ENCODE data around the gene MICOS13. TPM values are rescaled to one million over a fixed set of nuclear protein-coding genes. Genes with fewer than 3 reads are reported as not detected.
A peak's percentile ranks its signal among the peaks of the same experiment; 100 is the strongest.

Gene MICOS13
- total and polyA plus RNA-seq, 10 of the 15 experiments (the other 5 are each of a cell fraction or from before 2014, with no cell fraction given): 9.4 to 211 (median 51.3) TPM

GRCh38 chr19:5690125-5690954 is 10.0 kb upstream of the MICOS13 start, which contains the start of gene RPL36 (continued):
- TF ChIP-seq, protein P1, sequence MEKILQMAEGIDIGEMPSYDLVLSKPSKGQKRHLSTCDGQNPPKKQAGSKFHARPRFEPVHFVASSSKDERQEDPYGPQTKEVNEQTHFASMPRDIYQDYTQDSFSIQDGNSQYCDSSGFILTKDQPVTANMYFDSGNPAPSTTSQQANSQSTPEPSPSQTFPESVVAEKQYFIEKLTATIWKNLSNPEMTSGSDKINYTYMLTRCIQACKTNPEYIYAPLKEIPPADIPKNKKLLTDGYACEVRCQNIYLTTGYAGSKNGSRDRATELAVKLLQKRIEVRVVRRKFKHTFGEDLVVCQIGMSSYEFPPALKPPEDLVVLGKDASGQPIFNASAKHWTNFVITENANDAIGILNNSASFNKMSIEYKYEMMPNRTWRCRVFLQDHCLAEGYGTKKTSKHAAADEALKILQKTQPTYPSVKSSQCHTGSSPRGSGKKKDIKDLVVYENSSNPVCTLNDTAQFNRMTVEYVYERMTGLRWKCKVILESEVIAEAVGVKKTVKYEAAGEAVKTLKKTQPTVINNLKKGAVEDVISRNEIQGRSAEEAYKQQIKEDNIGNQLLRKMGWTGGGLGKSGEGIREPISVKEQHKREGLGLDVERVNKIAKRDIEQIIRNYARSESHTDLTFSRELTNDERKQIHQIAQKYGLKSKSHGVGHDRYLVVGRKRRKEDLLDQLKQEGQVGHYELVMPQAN (conservative IDR thresholded peaks at IDR 0.05): peak; percentile 93
- TF ChIP-seq BACH1 (IDR thresholded peaks at IDR 0.05; ENCODE audit: borderline replicate concordance) (peak; percentile 89), PAX5 (IDR thresholded peaks at IDR 0.05; ENCODE audit: borderline replicate concordance, low read depth, low read length) (peak; percentile 57; the same call in 1 of the 2 replicates), NR2F1 (conservative IDR thresholded peaks at IDR 0.05) (peak; percentile 72; the same call in 1 of the 2 replicates), NBN (IDR thresholded peaks at IDR 0.05) (peak; percentile 92), HCFC1 (IDR thresholded peaks at IDR 0.05; ENCODE audit: low read length) (peak; percentile 74), SREBF1 (IDR thresholded peaks at IDR 0.05; ENCODE audit: low read length) (no peak), POLR2A (IDR thresholded peaks at IDR 0.05; ENCODE audit: low read depth, low read length) (peak; percentile 100), POU2F2 (IDR thresholded peaks at IDR 0.05; ENCODE audit: borderline replicate concordance, low read depth, low read length) (peak; percentile 91), TCF7 (IDR thresholded peaks at IDR 0.05; ENCODE audit: borderline replicate concordance) (no peak), SMAD1 (IDR thresholded peaks at IDR 0.05; ENCODE audit: low read depth, partially characterized antibody) (peak; percentile 61), BHLHE40 (IDR thresholded peaks at IDR 0.05; ENCODE audit: borderline replicate concordance in 1 of 2, low read depth in 2 of 2, low read length in 1 of 2) (peak in 1 of 2 experiments; percentile 66; a peak in 2 of 4 replicates), SIX5 (IDR thresholded peaks at IDR 0.05; ENCODE audit: low read depth, low read length, severe bottlenecking) (peak; percentile 30), ZNF217 (IDR thresholded peaks at IDR 0.05) (no peak), CHD4 (IDR thresholded peaks at IDR 0.05) (no peak), RFX5 (IDR thresholded peaks at IDR 0.05; ENCODE audit: low read depth, low read length) (0 out of 2 replicates have a peak, but pooled peaks have one; percentile 40), EGR1 (IDR thresholded peaks at IDR 0.05; ENCODE audit: borderline replicate concordance in 1 of 2, low read depth in 2 of 2, low read length in 2 of 2) (peak in 1 of 2 experiments; percentile 73; a peak in 1 of 3 replicates)
- TF ChIP-seq, protein P2, sequence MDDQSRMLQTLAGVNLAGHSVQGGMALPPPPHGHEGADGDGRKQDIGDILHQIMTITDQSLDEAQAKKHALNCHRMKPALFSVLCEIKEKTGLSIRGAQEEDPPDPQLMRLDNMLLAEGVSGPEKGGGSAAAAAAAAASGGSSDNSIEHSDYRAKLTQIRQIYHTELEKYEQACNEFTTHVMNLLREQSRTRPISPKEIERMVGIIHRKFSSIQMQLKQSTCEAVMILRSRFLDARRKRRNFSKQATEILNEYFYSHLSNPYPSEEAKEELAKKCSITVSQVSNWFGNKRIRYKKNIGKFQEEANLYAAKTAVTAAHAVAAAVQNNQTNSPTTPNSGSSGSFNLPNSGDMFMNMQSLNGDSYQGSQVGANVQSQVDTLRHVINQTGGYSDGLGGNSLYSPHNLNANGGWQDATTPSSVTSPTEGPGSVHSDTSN (IDR thresholded peaks at IDR 0.05; ENCODE audit: insufficient replicate concordance, low read depth, low read length): no peak
- TF ChIP-seq, protein P3, sequence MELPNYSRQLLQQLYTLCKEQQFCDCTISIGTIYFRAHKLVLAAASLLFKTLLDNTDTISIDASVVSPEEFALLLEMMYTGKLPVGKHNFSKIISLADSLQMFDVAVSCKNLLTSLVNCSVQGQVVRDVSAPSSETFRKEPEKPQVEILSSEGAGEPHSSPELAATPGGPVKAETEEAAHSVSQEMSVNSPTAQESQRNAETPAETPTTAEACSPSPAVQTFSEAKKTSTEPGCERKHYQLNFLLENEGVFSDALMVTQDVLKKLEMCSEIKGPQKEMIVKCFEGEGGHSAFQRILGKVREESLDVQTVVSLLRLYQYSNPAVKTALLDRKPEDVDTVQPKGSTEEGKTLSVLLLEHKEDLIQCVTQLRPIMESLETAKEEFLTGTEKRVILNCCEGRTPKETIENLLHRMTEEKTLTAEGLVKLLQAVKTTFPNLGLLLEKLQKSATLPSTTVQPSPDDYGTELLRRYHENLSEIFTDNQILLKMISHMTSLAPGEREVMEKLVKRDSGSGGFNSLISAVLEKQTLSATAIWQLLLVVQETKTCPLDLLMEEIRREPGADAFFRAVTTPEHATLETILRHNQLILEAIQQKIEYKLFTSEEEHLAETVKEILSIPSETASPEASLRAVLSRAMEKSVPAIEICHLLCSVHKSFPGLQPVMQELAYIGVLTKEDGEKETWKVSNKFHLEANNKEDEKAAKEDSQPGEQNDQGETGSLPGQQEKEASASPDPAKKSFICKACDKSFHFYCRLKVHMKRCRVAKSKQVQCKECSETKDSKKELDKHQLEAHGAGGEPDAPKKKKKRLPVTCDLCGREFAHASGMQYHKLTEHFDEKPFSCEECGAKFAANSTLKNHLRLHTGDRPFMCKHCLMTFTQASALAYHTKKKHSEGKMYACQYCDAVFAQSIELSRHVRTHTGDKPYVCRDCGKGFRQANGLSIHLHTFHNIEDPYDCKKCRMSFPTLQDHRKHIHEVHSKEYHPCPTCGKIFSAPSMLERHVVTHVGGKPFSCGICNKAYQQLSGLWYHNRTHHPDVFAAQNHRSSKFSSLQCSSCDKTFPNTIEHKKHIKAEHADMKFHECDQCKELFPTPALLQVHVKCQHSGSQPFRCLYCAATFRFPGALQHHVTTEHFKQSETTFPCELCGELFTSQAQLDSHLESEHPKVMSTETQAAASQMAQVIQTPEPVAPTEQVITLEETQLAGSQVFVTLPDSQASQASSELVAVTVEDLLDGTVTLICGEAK (IDR thresholded peaks at IDR 0.05; ENCODE audit: borderline replicate concordance): peak; percentile 64; the same call in 1 of the 2 replicates
- TF ChIP-seq, protein P4, sequence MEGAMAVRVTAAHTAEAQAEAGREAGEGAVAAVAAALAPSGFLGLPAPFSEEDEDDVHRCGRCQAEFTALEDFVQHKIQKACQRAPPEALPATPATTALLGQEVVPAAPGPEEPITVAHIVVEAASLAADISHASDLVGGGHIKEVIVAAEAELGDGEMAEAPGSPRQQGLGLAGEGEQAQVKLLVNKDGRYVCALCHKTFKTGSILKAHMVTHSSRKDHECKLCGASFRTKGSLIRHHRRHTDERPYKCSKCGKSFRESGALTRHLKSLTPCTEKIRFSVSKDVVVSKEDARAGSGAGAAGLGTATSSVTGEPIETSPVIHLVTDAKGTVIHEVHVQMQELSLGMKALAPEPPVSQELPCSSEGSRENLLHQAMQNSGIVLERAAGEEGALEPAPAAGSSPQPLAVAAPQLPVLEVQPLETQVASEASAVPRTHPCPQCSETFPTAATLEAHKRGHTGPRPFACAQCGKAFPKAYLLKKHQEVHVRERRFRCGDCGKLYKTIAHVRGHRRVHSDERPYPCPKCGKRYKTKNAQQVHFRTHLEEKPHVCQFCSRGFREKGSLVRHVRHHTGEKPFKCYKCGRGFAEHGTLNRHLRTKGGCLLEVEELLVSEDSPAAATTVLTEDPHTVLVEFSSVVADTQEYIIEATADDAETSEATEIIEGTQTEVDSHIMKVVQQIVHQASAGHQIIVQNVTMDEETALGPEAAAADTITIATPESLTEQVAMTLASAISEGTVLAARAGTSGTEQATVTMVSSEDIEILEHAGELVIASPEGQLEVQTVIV (IDR thresholded peaks at IDR 0.05; ENCODE audit: borderline replicate concordance, partially characterized antibody): no peak

Data from GM12878 (cell line).